ENCODE results near the gene MAPKAPK3.

The MAPKAPK3 gene

DNA sequence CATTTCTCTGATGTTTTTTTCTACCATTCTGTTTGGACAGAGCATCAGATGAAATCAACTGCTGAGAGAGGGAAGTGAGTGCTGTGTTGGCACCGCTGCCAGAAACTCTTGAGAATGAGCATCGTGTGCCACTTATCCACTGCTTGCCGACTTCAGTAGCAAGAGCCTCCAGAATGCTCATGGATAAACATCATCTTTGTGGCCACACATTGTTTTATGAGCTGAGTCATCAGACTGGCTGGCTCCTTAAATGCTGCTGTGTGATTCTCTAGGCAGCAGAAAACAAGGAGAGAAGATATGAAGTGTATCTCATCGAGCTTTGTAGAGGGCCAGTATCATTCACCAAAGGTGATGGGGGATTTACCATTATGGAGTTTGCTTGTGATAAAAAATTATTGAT lies 54.4 kb downstream of the MAPKAPK3 start:
- no peak overlapping the region for H3K4me3 ChIP-seq (ENCODE audit: low read length, poor library complexity, severe bottlenecking)
- no peak overlapping the region for H3K9ac ChIP-seq (ENCODE audit: low read depth, low read length, poor library complexity, severe bottlenecking)
- H3K79me2 ChIP-seq (ENCODE audit: insufficient read depth, low read length): no peaks in the 10 kb centered on the region
- no peaks in the 10 kb centered on the region for H3K4me1 ChIP-seq (ENCODE audit: insufficient read depth, low read length, poor library complexity, severe bottlenecking)
- H4K20me1 ChIP-seq (ENCODE audit: insufficient read depth, low read length, poor library complexity, severe bottlenecking): no peaks in the 10 kb centered on the region
- H3K4me2 ChIP-seq (ENCODE audit: low read depth, low read length, poor library complexity, severe bottlenecking): no peak overlapping the region
- H3F3A ChIP-seq (ENCODE audit: low read depth): no peaks in the 10 kb centered on the region
- H3K9me3 ChIP-seq (ENCODE audit: insufficient read depth, low read depth, low read length): no peaks in the 10 kb centered on the region
- H3K9me2 ChIP-seq (replicated peaks; ENCODE audit: low read depth, low read length): no peaks in the 10 kb centered on the region
- H3K27me3 ChIP-seq (ENCODE audit: insufficient read depth, low read length, poor library complexity, severe bottlenecking): no peaks in the 10 kb centered on the region
- TF ChIP-seq, protein P1, sequence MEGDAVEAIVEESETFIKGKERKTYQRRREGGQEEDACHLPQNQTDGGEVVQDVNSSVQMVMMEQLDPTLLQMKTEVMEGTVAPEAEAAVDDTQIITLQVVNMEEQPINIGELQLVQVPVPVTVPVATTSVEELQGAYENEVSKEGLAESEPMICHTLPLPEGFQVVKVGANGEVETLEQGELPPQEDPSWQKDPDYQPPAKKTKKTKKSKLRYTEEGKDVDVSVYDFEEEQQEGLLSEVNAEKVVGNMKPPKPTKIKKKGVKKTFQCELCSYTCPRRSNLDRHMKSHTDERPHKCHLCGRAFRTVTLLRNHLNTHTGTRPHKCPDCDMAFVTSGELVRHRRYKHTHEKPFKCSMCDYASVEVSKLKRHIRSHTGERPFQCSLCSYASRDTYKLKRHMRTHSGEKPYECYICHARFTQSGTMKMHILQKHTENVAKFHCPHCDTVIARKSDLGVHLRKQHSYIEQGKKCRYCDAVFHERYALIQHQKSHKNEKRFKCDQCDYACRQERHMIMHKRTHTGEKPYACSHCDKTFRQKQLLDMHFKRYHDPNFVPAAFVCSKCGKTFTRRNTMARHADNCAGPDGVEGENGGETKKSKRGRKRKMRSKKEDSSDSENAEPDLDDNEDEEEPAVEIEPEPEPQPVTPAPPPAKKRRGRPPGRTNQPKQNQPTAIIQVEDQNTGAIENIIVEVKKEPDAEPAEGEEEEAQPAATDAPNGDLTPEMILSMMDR (conservative IDR thresholded peaks at IDR 0.05; ENCODE audit: low read length): no peak
- TF ChIP-seq EZH2phosphoT487 (IDR thresholded peaks at IDR 0.05; ENCODE audit: borderline replicate concordance): no peak
- no peaks in the 10 kb centered on the region for H3K36me3 ChIP-seq (ENCODE audit: insufficient read depth, low read length)
- H2AFZ ChIP-seq (ENCODE audit: low read length): no peak overlapping the region

DNA sequence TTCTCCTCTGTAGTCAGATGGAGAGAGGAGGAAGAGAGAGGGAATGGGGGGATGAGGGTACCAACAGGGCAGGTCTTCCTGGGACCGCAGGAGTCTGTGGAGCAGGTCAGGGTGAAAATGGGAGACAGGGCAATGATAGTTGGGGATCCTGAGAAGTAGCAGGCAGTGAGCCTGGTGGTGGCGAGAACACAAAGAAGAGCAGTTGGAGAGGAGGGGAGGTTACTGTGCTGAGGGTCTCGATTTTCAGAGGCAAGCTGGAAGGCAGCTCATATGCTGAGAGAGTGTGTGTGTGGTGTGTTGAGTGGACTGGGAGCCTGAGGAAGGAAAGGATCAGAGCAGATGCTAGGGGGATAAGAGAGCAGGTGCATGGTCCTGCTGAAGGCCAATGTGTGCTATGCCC lies 55.7 kb downstream of the MAPKAPK3 start:
- no peaks in the 10 kb centered on the region for H3K9me2 ChIP-seq (replicated peaks; ENCODE audit: low read depth, low read length)
- no peaks in the 10 kb centered on the region for H3K9me3 ChIP-seq (ENCODE audit: insufficient read depth, low read depth, low read length)
- no peaks in the 10 kb centered on the region for H4K20me1 ChIP-seq (ENCODE audit: insufficient read depth, low read length, poor library complexity, severe bottlenecking)
- no peaks in the 10 kb centered on the region for H3K36me3 ChIP-seq (ENCODE audit: insufficient read depth, low read length)
- H3K9ac ChIP-seq (ENCODE audit: low read depth, low read length, poor library complexity, severe bottlenecking): no peak overlapping the region
- H3K4me2 ChIP-seq (ENCODE audit: low read depth, low read length, poor library complexity, severe bottlenecking): no peak overlapping the region
- H2AFZ ChIP-seq (ENCODE audit: low read length): no peak overlapping the region
- H3K27me3 ChIP-seq (ENCODE audit: insufficient read depth, low read length, poor library complexity, severe bottlenecking): no peaks in the 10 kb centered on the region
- H3K4me3 ChIP-seq (ENCODE audit: low read length, poor library complexity, severe bottlenecking): no peak overlapping the region
- no peaks in the 10 kb centered on the region for H3K79me2 ChIP-seq (ENCODE audit: insufficient read depth, low read length)
- H3F3A ChIP-seq (ENCODE audit: low read depth): no peaks in the 10 kb centered on the region
- TF ChIP-seq, protein P1 (conservative IDR thresholded peaks at IDR 0.05; ENCODE audit: low read length): no peak
- no peak for TF ChIP-seq EZH2phosphoT487 (IDR thresholded peaks at IDR 0.05; ENCODE audit: borderline replicate concordance)
- no peaks in the 10 kb centered on the region for H3K4me1 ChIP-seq (ENCODE audit: insufficient read depth, low read length, poor library complexity, severe bottlenecking)

DNA sequence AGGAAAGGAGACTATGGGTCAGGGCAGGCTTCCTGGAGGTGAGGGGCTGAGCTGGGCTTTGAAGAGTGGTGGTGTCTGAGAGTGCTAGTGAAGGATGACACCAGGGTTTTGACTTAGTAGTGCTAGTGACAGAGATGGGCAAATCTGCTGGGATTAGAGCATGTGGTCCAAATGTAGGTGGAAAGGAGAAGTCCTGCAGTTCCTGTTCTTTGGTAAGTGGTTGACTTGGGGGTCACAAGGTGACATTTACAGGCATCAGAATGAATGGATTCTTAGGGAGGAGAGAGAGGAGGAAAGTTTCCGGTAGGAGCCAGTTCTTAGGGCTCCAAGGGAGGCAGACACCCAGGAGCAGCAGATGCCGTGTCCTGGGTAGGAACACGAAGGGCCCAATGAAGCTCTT lies 57.0 kb downstream of the MAPKAPK3 start:
- H3K36me3 ChIP-seq (ENCODE audit: insufficient read depth, low read length): no peaks in the 10 kb centered on the region
- TF ChIP-seq, protein P1 (conservative IDR thresholded peaks at IDR 0.05; ENCODE audit: low read length): no peak
- H3K9me2 ChIP-seq (replicated peaks; ENCODE audit: low read depth, low read length): no peaks in the 10 kb centered on the region
- H3F3A ChIP-seq (ENCODE audit: low read depth): no peaks in the 10 kb centered on the region
- H3K27me3 ChIP-seq (ENCODE audit: insufficient read depth, low read length, poor library complexity, severe bottlenecking): no peaks in the 10 kb centered on the region
- no peak overlapping the region for H3K4me3 ChIP-seq (ENCODE audit: low read length, poor library complexity, severe bottlenecking)
- no peaks in the 10 kb centered on the region for H4K20me1 ChIP-seq (ENCODE audit: insufficient read depth, low read length, poor library complexity, severe bottlenecking)
- no peak overlapping the region for H3K4me2 ChIP-seq (ENCODE audit: low read depth, low read length, poor library complexity, severe bottlenecking)
- H3K79me2 ChIP-seq (ENCODE audit: insufficient read depth, low read length): no peaks in the 10 kb centered on the region
- no peaks in the 10 kb centered on the region for H3K4me1 ChIP-seq (ENCODE audit: insufficient read depth, low read length, poor library complexity, severe bottlenecking)
- H2AFZ ChIP-seq (ENCODE audit: low read length): no peak overlapping the region
- H3K9me3 ChIP-seq (ENCODE audit: insufficient read depth, low read depth, low read length): no peaks in the 10 kb centered on the region
- no peak overlapping the region for H3K9ac ChIP-seq (ENCODE audit: low read depth, low read length, poor library complexity, severe bottlenecking)
